ENCODE data around the gene SHC1. TPM values are rescaled to one million over a fixed set of nuclear protein-coding genes. Genes with fewer than 3 reads are reported as not detected.

SHC1 gene
- polyA plus RNA-seq, 1 experiment = 371 TPM

- H3K4me3 ChIP-seq (ENCODE audit: low read depth, low read length) = peak overlapping the region; percentile 72
- peak overlapping the region; percentile 99 for H3K27ac ChIP-seq (ENCODE audit: low read depth, low read length)
- no peaks in the 10 kb centered on the region for H3K9me3 ChIP-seq (ENCODE audit: control insufficient read depth, insufficient read depth, low read length)
- peaks cover 2% of the 10 kb centered on the region for H3K27me3 ChIP-seq (ENCODE audit: control insufficient read depth, insufficient read depth, low read length)
- ChIA-PET POLR2A (no interaction called here), CTCF (interaction anchor here (1.2 to 1.5 kb wide), 2 partner anchors 147 to 378 kb away, joined by 3 to 6 read pairs; no protein-coding TSS in a partner anchor)
- TF ChIP-seq, protein P1, sequence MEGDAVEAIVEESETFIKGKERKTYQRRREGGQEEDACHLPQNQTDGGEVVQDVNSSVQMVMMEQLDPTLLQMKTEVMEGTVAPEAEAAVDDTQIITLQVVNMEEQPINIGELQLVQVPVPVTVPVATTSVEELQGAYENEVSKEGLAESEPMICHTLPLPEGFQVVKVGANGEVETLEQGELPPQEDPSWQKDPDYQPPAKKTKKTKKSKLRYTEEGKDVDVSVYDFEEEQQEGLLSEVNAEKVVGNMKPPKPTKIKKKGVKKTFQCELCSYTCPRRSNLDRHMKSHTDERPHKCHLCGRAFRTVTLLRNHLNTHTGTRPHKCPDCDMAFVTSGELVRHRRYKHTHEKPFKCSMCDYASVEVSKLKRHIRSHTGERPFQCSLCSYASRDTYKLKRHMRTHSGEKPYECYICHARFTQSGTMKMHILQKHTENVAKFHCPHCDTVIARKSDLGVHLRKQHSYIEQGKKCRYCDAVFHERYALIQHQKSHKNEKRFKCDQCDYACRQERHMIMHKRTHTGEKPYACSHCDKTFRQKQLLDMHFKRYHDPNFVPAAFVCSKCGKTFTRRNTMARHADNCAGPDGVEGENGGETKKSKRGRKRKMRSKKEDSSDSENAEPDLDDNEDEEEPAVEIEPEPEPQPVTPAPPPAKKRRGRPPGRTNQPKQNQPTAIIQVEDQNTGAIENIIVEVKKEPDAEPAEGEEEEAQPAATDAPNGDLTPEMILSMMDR (IDR thresholded peaks at IDR 0.05; ENCODE audit: low read depth, low read length) = no peak
- no peak for DNase-seq (ENCODE audit: low read depth, low spot score)
Measured at GRCh38 chr1:154937988-154938386, 32.6 kb downstream of the SHC1 start.

DNA sequence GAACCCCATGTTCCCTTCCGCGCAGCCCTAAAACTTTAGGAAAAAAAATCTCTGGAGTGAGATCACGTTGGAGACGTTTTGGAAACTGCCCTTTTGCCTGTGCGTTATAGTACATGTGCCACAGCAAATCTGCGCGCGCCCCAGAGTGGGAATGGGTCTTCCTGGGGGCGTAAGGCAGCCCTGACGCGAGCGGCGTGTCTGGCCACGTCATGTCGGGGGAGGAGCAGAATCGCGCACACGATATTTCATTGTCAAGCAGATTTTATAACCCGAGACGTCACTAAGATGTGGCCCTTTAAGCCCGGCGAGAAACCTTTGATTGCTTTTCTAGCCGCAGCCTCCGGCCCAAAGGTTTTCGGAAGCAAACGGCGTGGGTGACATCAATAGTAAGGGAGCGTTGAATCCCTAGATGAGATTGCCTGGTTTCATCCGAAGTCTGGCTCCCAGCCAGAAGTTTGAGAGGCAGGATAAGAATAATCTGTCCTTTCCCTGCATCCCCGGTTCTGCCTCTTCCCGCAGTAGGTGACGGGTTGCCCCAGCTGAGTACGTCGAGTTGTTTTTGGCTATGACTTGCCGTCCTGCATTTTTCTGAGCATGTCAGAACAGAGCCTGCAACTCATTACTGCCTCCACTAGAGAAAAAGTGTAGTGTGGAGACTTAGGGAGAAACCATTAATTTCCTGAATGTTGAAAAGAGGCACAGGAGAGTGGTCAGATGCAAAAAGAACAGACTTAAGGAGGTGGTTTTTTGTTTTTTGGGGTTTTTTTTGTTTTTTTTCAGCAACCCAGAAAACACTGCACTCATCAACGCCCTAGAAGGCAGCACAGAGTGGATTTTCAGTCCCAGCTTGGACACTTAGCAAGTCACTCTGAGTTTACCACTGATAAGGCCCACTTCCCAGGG is 33.2 kb downstream of the SHC1 start:
- peak overlapping the region; percentile 99 for H3K27ac ChIP-seq (ENCODE audit: low read depth, low read length)
- peak overlapping the region; percentile 72 for H3K4me3 ChIP-seq (ENCODE audit: low read depth, low read length)
- peaks cover 2% of the 10 kb centered on the region for H3K27me3 ChIP-seq (ENCODE audit: control insufficient read depth, insufficient read depth, low read length)
- ChIA-PET CTCF (interaction anchor here (0.6 to 2.9 kb wide), 12 partner anchors 16 to 611 kb away, joined by 3 to 17 read pairs (median 3); no protein-coding TSS in a partner anchor), POLR2A (interaction anchor here (0.8 to 1.4 kb wide), 6 partner anchors 10 to 113 kb away, joined by 3 to 8 read pairs (median 4); partner anchors contain the start of genes ADAM15, PYGO2 and SHC1)
- H3K9me3 ChIP-seq (ENCODE audit: control insufficient read depth, insufficient read depth, low read length) = no peaks in the 10 kb centered on the region
- TF ChIP-seq, protein P1 (IDR thresholded peaks at IDR 0.05; ENCODE audit: low read depth, low read length) = peak; percentile 42
- DNase-seq (ENCODE audit: low read depth, low spot score) = peak; percentile 93

DNA sequence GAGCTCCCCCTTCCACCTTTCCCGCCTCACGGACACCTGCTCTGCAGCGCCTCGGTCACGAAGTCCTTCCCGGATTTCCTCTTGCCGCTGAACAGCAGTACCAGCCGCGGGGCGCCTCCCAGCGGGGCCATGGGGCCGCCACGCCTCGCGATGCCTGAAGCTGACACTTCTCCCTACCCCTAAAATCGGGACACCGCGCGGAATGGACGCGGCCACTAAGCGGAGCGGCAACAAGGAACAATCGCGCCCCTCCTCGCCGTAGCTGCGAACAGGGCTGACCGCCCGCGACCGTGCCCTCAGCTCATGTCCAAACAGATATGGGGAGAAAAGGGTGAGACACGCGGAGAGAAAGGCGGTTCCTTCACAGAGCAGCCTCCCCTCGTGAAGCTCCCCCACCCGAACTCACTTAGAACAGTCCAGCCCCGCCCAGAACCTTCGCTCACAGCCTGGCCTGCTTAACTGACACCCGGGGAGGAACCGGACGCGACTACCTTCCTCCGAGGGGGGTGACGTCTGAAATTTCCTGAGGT is 33.9 kb downstream of the SHC1 start, which contains the start of gene PMVK:
TSS of gene PMVK (minus strand) at position 165 of the 530 bp plus-strand sequence. CDS start at position 131, 34 bp downstream.
- Histone ChIP-seq H3K27me3 (ENCODE audit: control insufficient read depth, insufficient read depth, low read length) (peaks cover 2% of the 10 kb centered on the region), H3K4me3 (ENCODE audit: low read depth, low read length) (peak within 1 kb of the TSS; percentile 72), H3K9me3 (ENCODE audit: control insufficient read depth, insufficient read depth, low read length) (no peaks in the 10 kb centered on the region), H3K27ac (ENCODE audit: low read depth, low read length) (peak within 1 kb of the TSS; percentile 99)
- CTCF ChIA-PET = interaction anchor here (0.6 to 2.9 kb wide), 17 partner anchors 9 to 611 kb away, joined by 3 to 17 read pairs (median 3); partner anchors contain the start of gene KRTCAP2
- POLR2A ChIA-PET = interaction anchor here (0.8 to 1.4 kb wide), 6 partner anchors 9 to 114 kb away, joined by 3 to 8 read pairs (median 4); partner anchors contain the start of genes ADAM15, PYGO2 and SHC1
- peak; percentile 91 for DNase-seq (ENCODE audit: low read depth, low spot score)
- TF ChIP-seq, protein P1 (IDR thresholded peaks at IDR 0.05; ENCODE audit: low read depth, low read length) = peak; percentile 42

GRCh38 chr1:154935749-154936554 is 34.6 kb downstream of the SHC1 start:
- POLR2A ChIA-PET = interaction anchor here (0.8 to 1.4 kb wide), 6 partner anchors 9 to 115 kb away, joined by 3 to 8 read pairs (median 4); partner anchors contain the start of genes ADAM15, PYGO2 and SHC1

More at GRCh38 chr1:154935749-154936554, 34.6 kb downstream of the SHC1 start:
- H3K27ac ChIP-seq (ENCODE audit: low read depth, low read length) = peak overlapping the region; percentile 99
- peak overlapping the region; percentile 72 for H3K4me3 ChIP-seq (ENCODE audit: low read depth, low read length)
- H3K9me3 ChIP-seq (ENCODE audit: control insufficient read depth, insufficient read depth, low read length) = no peaks in the 10 kb centered on the region
- DNase-seq (ENCODE audit: low read depth, low spot score) = no peak
- H3K27me3 ChIP-seq (ENCODE audit: control insufficient read depth, insufficient read depth, low read length) = peaks cover 2% of the 10 kb centered on the region
- CTCF ChIA-PET = interaction anchor here (0.6 to 2.9 kb wide), 15 partner anchors 9 to 456 kb away, joined by 3 to 17 read pairs (median 4); partner anchors contain the start of gene KRTCAP2
- TF ChIP-seq, protein P1 (IDR thresholded peaks at IDR 0.05; ENCODE audit: low read depth, low read length) = no peak
